Rectal smooth muscle tissue (tissue), 1 donor: ENCODE data around the gene HDAC4.

Experiments
- H3K27ac ChIP-seq: one replicate; pipeline ENCODE4 v1.7.0; 2013; ENCODE audit warnings: low read depth, low read length, inconsistent platforms
- H3K27me3 ChIP-seq: one replicate; pipeline ENCODE4 v1.7.0; 2013; ENCODE audit warnings: low read length; ENCODE audit not compliant: control insufficient read depth, insufficient read depth
- H3K36me3 ChIP-seq: one replicate; pipeline ENCODE4 v1.7.0; 2013; ENCODE audit warnings: low read length; ENCODE audit not compliant: control insufficient read depth, insufficient read depth
- H3K4me1 ChIP-seq: one replicate; pipeline ENCODE4 v1.7.0; 2013; ENCODE audit warnings: low read length; ENCODE audit not compliant: control insufficient read depth, insufficient read depth
- H3K4me3 ChIP-seq: one replicate; pipeline ENCODE4 v1.7.0; 2013; ENCODE audit warnings: low read length
- H3K9ac ChIP-seq: one replicate; pipeline ENCODE4 v1.7.0; 2013; ENCODE audit warnings: low read length

HDAC4 gene

GRCh38 chr2:239295377-239296019, 105.3 kb downstream of the HDAC4 start:
- Histone ChIP-seq H3K27me3 (no peaks in the 10 kb centered on the region), H3K4me1 (peaks cover 52% of the 10 kb centered on the region), H3K9ac (no peak overlapping the region), H3K36me3 (no peaks in the 10 kb centered on the region), H3K27ac (no peak overlapping the region), H3K4me3 (no peak overlapping the region)

GRCh38 chr2:239294571-239295054, 106.2 kb downstream of the HDAC4 start:
- Histone ChIP-seq H3K4me3 (no peak overlapping the region), H3K36me3 (no peaks in the 10 kb centered on the region), H3K4me1 (peaks cover 57% of the 10 kb centered on the region), H3K27ac (peak overlapping the region; percentile 56), H3K27me3 (no peaks in the 10 kb centered on the region), H3K9ac (no peak overlapping the region)

- H3K4me1 ChIP-seq = peaks cover 57% of the 10 kb centered on the region
- H3K27me3 ChIP-seq = no peaks in the 10 kb centered on the region
- no peak overlapping the region for H3K4me3 ChIP-seq
- no peaks in the 10 kb centered on the region for H3K36me3 ChIP-seq
- no peak overlapping the region for H3K9ac ChIP-seq
- peak overlapping the region; percentile 56 for H3K27ac ChIP-seq
These were observed 106.9 kb downstream of the HDAC4 start for GRCh38 chr2:239293775-239294430.

- peak overlapping the region; percentile 21 for H3K27ac ChIP-seq
- no peaks in the 10 kb centered on the region for H3K27me3 ChIP-seq
- no peaks in the 10 kb centered on the region for H3K36me3 ChIP-seq
- no peak overlapping the region for H3K9ac ChIP-seq
- H3K4me1 ChIP-seq = peaks cover 56% of the 10 kb centered on the region
- no peak overlapping the region for H3K4me3 ChIP-seq
These were observed 107.7 kb downstream of the HDAC4 start for GRCh38 chr2:239292959-239293774.

DNA sequence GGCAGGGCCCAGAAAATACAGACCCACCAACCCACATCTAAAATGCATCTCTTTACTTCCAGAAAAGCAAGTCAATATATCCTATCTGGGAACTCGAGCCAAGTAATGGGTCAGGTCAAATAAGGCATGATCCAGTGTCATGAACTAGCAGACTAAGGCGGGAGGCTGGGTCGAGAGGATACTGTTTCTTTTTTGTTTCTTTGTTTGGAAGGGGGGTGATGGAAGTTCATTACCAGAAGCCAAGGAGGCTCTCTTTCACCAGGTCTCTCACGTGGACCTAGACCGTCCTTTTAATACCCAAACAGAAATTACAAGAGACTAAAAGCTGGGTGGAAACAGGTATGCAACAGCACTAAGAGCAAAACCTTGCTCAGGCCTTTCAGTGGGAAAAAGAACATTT, 108.3 kb downstream of the HDAC4 start:
- no peak overlapping the region for H3K4me3 ChIP-seq
- peaks cover 60% of the 10 kb centered on the region for H3K4me1 ChIP-seq
- peak overlapping the region; percentile 21 for H3K27ac ChIP-seq
- no peaks in the 10 kb centered on the region for H3K27me3 ChIP-seq
- no peak overlapping the region for H3K9ac ChIP-seq
- H3K36me3 ChIP-seq = no peaks in the 10 kb centered on the region

DNA sequence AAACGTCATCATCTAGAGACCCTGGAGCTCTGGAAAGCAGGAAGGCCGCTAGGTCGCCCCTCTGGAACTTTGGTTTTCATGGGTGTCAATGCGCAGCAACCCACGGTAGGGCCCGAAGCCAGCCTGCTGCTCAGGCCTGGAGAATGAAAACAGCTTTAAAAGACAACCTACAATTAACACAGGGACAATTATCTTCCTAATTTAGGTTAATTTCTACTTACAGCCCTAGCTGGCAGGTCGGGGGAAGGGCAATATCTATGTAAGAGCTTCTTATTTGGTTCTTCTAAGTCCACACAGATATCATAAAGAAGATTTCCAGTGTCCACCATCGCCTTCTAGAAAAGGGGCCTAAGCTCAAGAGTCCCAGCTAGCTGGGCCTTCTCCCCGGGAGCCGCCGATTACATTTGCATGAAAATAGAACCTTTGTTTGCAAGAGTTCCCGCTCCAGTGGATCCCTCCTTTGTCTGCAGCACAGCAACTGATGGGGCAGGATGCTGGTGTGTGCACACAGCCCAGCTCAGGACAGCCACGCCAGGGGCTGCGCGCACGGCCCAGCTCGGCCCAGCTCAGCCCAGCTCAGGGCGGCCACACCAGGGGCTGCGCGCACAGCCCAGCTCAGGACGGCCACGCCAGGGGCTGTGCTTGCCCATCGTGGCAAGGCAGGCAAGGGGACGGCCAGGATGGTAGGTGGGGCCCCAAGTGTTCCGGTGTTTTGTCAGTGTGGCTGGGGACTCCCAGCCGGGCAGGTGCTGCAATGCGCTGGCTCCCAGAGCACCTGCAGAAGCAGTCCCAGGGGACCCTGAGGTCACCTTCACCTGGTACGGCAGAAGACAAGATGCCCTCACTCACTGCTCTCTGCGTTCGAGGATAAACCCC, 109.1 kb downstream of the HDAC4 start:
- H3K27me3 ChIP-seq = no peaks in the 10 kb centered on the region
- H3K4me1 ChIP-seq = peaks cover 63% of the 10 kb centered on the region
- H3K4me3 ChIP-seq = no peak overlapping the region
- no peaks in the 10 kb centered on the region for H3K36me3 ChIP-seq
- H3K27ac ChIP-seq = peak overlapping the region; percentile 79
- no peak overlapping the region for H3K9ac ChIP-seq

DNA sequence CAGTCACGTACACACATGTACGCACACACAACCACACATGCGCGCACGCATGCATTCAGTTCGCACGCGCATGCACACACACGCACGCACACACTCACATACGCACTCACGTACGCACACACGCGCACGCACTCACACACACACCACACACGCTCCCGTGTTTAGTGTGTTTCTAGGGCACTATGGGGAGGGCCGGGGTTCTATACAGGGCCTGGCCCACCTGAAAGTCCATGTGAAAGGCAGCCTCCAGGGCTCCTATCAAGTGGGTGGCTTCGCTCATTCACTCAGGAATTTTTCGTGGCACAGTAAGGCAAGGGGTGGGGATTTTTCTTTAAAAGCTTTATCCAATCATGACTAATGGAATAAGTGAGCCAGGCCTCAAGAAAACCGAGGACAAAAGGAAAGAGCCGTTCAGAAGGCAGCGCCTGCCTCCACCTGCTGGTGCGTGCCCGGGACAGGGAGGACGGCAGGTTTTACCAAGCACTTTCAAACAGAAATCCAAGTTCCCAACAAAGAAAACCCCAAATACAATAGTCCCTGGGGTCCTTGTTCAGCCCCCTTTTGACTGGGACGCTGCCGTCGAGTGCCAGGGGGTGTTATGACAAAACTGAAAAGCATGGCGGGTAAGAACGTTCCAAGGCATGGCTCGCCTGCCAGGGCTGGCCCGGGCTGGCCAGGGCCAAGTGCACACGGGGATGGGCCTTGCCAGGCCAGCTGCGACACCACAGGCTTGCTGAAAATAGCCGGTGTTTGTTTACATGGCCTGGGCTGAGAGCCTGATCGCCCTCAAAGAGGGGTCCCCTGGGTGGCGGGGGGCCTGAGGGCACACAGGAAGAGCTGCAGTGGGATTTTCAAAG, 110.0 kb downstream of the HDAC4 start:
- H3K9ac ChIP-seq = no peak overlapping the region
- peaks cover 63% of the 10 kb centered on the region for H3K4me1 ChIP-seq
- H3K27me3 ChIP-seq = no peaks in the 10 kb centered on the region
- H3K36me3 ChIP-seq = no peaks in the 10 kb centered on the region
- H3K4me3 ChIP-seq = no peak overlapping the region
- peak overlapping the region; percentile 79 for H3K27ac ChIP-seq

GRCh38 chr2:239289545-239289944, 111.3 kb downstream of the HDAC4 start:
- H3K27ac ChIP-seq = peak overlapping the region; percentile 48
- H3K9ac ChIP-seq = no peak overlapping the region
- H3K4me3 ChIP-seq = no peak overlapping the region
- no peaks in the 10 kb centered on the region for H3K27me3 ChIP-seq
- H3K36me3 ChIP-seq = no peaks in the 10 kb centered on the region
- H3K4me1 ChIP-seq = peaks cover 68% of the 10 kb centered on the region

DNA sequence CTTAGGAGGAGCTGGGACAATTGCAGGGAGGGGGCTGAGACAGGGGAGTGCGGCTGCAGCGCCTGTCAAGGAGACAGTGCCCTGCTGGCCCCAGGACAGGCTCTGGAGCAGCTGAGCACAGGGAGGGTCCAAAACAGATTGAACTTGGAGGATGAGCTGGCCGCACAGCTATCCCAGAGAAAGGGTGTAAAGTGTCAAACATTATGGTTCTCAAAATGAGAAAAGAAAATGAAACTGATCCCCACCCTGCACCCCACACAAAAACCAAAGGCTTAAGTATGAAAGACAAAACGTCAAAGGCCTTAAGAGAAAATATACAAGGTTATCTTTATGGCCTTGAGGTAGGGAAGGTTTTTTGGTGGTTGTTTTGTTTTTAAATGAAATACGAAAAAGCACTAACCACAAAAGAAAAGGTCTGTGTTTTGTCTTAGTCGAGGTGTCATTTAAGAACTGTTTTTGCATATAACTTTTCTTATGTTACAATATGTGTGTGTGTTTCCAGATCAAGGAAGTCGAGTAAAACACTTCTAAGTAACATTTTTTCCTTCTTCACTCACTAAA, 111.8 kb downstream of the HDAC4 start:
- Histone ChIP-seq H3K4me1 (peaks cover 63% of the 10 kb centered on the region), H3K27ac (peak overlapping the region; percentile 48), H3K4me3 (peak overlapping the region; percentile 37), H3K36me3 (no peaks in the 10 kb centered on the region), H3K27me3 (no peaks in the 10 kb centered on the region), H3K9ac (no peak overlapping the region)

DNA sequence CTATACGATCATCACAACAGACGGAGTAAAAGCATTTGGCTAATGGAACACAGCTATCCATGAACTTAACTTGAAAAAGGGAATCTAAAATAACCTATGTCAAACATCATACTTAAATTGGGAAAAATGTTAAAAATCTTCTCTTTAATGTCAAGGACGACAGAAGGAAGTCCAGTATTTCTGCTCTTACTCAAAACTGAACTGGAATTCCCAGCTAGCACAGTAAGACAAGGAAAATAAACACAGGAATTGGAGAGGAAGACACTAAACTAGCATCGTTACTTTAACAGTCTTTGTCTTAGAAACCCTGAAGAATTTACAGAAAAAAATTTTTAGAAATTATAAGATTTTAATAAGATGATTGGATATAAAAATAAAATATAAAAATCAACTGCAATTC, 112.6 kb downstream of the HDAC4 start:
- H3K4me3 ChIP-seq = no peak overlapping the region
- peaks cover 62% of the 10 kb centered on the region for H3K4me1 ChIP-seq
- no peaks in the 10 kb centered on the region for H3K36me3 ChIP-seq
- H3K9ac ChIP-seq = no peak overlapping the region
- H3K27me3 ChIP-seq = no peaks in the 10 kb centered on the region
- peak overlapping the region; percentile 49 for H3K27ac ChIP-seq

GRCh38 chr2:239287461-239287860, 113.4 kb downstream of the HDAC4 start:
- Histone ChIP-seq H3K4me1 (peaks cover 58% of the 10 kb centered on the region), H3K36me3 (no peaks in the 10 kb centered on the region), H3K9ac (no peak overlapping the region), H3K27ac (peak overlapping the region; percentile 32), H3K27me3 (no peaks in the 10 kb centered on the region), H3K4me3 (no peak overlapping the region)
